PC-3 (cell line): ENCODE data around the gene TRDMT1.

ENCODE experiments used
- EZH2 ChIP-seq: fragments of 300-600 bp; sonication (generic); IDR thresholded peaks from one replicate; pipeline ENCODE4 v1.6.1; 2017; ENCODE audit warnings: antibody characterized with exemption, mild to moderate bottlenecking, low read length; ENCODE audit not compliant: unreplicated experiment
- TF ChIP-seq, protein P1 (sequence below): fragments of 300-600 bp; sonication (generic); conservative IDR thresholded peaks from 2 replicates; pipeline ENCODE4 v1.5.1; 2017; ENCODE audit warnings: antibody characterized with exemption, low read depth, mild to moderate bottlenecking, low read length

- no peak for TF ChIP-seq EZH2
- TF ChIP-seq, protein P1, sequence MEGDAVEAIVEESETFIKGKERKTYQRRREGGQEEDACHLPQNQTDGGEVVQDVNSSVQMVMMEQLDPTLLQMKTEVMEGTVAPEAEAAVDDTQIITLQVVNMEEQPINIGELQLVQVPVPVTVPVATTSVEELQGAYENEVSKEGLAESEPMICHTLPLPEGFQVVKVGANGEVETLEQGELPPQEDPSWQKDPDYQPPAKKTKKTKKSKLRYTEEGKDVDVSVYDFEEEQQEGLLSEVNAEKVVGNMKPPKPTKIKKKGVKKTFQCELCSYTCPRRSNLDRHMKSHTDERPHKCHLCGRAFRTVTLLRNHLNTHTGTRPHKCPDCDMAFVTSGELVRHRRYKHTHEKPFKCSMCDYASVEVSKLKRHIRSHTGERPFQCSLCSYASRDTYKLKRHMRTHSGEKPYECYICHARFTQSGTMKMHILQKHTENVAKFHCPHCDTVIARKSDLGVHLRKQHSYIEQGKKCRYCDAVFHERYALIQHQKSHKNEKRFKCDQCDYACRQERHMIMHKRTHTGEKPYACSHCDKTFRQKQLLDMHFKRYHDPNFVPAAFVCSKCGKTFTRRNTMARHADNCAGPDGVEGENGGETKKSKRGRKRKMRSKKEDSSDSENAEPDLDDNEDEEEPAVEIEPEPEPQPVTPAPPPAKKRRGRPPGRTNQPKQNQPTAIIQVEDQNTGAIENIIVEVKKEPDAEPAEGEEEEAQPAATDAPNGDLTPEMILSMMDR, result no peak
These were observed 13.7 kb upstream of the TRDMT1 start for GRCh38 chr10:17214971-17215781.
